Calu3 (cell line): ENCODE data around the gene APOC4. TPM values are rescaled to one million over a fixed set of nuclear protein-coding genes. Genes with fewer than 3 reads are reported as not detected.

Experiments used
- BruUV-seq: library from RNA; stranded (reverse); fragments of 400-500 nt; replicated peaks from 2 replicates; lab custom pipeline; 2021; lab: Mats Ljungman, UMichigan
- CTCF ChIA-PET: fragments of 300-600 bp; sonication (Branson Sonifier 250); formaldehyde crosslinking; loops from one replicate; lab custom pipeline; 2022; ENCODE audit warnings: antibody characterized with exemption; lab: Charles Lee
- DNase-seq: peaks from one replicate; pipeline ENCODE4 v3.0.0; 2022
- H3K27ac Mint-ChIP-seq: one replicate; pipeline ENCODE4 v1.8.0; 2022; ENCODE audit warnings: mixed read lengths; ENCODE audit not compliant: unreplicated experiment
- H3K27me3 Mint-ChIP-seq: one replicate; pipeline ENCODE4 v1.8.0; 2022; ENCODE audit warnings: mixed read lengths; ENCODE audit not compliant: unreplicated experiment
- H3K36me3 Mint-ChIP-seq: one replicate; pipeline ENCODE4 v1.8.0; 2022; ENCODE audit warnings: mild to moderate bottlenecking, moderate library complexity, mixed read lengths; ENCODE audit not compliant: insufficient read depth, unreplicated experiment
- H3K4me1 Mint-ChIP-seq: one replicate; pipeline ENCODE4 v1.8.0; 2022; ENCODE audit warnings: mild to moderate bottlenecking, low read depth, mixed read lengths; ENCODE audit not compliant: unreplicated experiment
- H3K4me3 Mint-ChIP-seq: one replicate; pipeline ENCODE4 v1.8.0; 2022; ENCODE audit warnings: mild to moderate bottlenecking, low read depth, moderate library complexity, mixed read lengths; ENCODE audit not compliant: unreplicated experiment
- H3K9me3 Mint-ChIP-seq: one replicate; pipeline ENCODE4 v1.8.0; 2022; ENCODE audit warnings: low read depth, mixed read lengths; ENCODE audit not compliant: unreplicated experiment
- intact Hi-C: fragments of 100-400 bp; cut with micrococcal nuclease; formaldehyde crosslinking; loops from one replicate; pipeline ENCODE4 v1.10.0; 2022; ENCODE audit not compliant: unreplicated experiment
- total RNA-seq: library from RNA; stranded (reverse); gene quantifications from 2 replicates; pipeline ENCODE4 v1.2.3, GENCODE V29; 2022
- TF ChIP-seq, protein P1 (sequence below): fragments of 200-600 bp; IDR thresholded peaks from one replicate; pipeline ENCODE4 v1.8.0; 2022; ENCODE audit warnings: antibody characterized with exemption; ENCODE audit not compliant: unreplicated experiment

APOC4 gene
- total RNA-seq, 1 experiment from 2014 or later: not detected

- CTCF ChIA-PET: no interaction called here
- H3K9me3 Mint-ChIP-seq: no peaks in the 10 kb centered on the region
- intact Hi-C loops: no loop called here
- no peak for DNase-seq
- TF ChIP-seq, protein P1, sequence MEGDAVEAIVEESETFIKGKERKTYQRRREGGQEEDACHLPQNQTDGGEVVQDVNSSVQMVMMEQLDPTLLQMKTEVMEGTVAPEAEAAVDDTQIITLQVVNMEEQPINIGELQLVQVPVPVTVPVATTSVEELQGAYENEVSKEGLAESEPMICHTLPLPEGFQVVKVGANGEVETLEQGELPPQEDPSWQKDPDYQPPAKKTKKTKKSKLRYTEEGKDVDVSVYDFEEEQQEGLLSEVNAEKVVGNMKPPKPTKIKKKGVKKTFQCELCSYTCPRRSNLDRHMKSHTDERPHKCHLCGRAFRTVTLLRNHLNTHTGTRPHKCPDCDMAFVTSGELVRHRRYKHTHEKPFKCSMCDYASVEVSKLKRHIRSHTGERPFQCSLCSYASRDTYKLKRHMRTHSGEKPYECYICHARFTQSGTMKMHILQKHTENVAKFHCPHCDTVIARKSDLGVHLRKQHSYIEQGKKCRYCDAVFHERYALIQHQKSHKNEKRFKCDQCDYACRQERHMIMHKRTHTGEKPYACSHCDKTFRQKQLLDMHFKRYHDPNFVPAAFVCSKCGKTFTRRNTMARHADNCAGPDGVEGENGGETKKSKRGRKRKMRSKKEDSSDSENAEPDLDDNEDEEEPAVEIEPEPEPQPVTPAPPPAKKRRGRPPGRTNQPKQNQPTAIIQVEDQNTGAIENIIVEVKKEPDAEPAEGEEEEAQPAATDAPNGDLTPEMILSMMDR: no peak
- peaks cover 8% of the 10 kb centered on the region for H3K36me3 Mint-ChIP-seq
- peaks cover 8% of the 10 kb centered on the region for H3K4me1 Mint-ChIP-seq
- H3K27me3 Mint-ChIP-seq: peaks cover 56% of the 10 kb centered on the region
- no peak overlapping the region for H3K27ac Mint-ChIP-seq
- H3K4me3 Mint-ChIP-seq: no peak overlapping the region
- BruUV-seq: no TSS peak
These were observed 11.9 kb upstream of the APOC4 start for GRCh38 chr19:44930088-44930487.

GRCh38 chr19:44931541-44931940 is 10.5 kb upstream of the APOC4 start:
- no peaks in the 10 kb centered on the region for H3K9me3 Mint-ChIP-seq
- H3K4me1 Mint-ChIP-seq: peaks cover 8% of the 10 kb centered on the region
- no peak overlapping the region for H3K27ac Mint-ChIP-seq
- no peak for DNase-seq
- no peak overlapping the region for H3K4me3 Mint-ChIP-seq
- BruUV-seq: no TSS peak
- TF ChIP-seq, protein P1: no peak
- peaks cover 45% of the 10 kb centered on the region for H3K27me3 Mint-ChIP-seq
- CTCF ChIA-PET: no interaction called here
- H3K36me3 Mint-ChIP-seq: peaks cover 8% of the 10 kb centered on the region
- intact Hi-C loops: no loop called here

DNA sequence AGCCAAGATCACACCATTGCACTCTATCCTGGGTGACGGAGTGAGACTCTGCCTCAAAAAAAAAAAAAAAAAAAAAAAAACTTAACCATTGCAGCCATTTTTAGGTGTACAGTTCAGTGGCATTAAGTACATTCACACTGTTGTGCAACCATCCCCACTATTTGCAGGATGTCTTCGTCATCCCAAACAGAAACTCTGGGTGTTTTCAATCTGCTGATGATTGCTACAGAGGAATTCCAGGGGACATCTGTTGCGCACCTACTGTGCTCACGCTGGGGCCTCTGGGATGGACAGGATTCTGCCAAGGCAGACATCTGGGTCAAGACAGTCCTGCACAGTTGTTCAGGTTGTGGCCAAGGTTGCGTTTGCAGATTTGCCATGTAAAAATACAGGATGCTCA is 2.4 kb upstream of the APOC4 start:
- H3K4me1 Mint-ChIP-seq: peaks cover 8% of the 10 kb centered on the region
- H3K27ac Mint-ChIP-seq: no peak overlapping the region
- H3K4me3 Mint-ChIP-seq: no peak overlapping the region
- CTCF ChIA-PET: no interaction called here
- DNase-seq: no peak
- H3K9me3 Mint-ChIP-seq: no peaks in the 10 kb centered on the region
- H3K27me3 Mint-ChIP-seq: peaks cover 22% of the 10 kb centered on the region
- H3K36me3 Mint-ChIP-seq: peaks cover 3% of the 10 kb centered on the region
- no TSS peak for BruUV-seq
- intact Hi-C loops: no loop called here
- TF ChIP-seq, protein P1: no peak

GRCh38 chr19:44943801-44944249 is 1.8 kb downstream of the APOC4 start:
- DNase-seq: no peak
- Mint-ChIP-seq H3K9me3 (no peaks in the 10 kb centered on the region), H3K36me3 (peaks cover 3% of the 10 kb centered on the region), H3K27ac (no peak overlapping the region), H3K4me3 (no peak overlapping the region), H3K27me3 (peaks cover 23% of the 10 kb centered on the region), H3K4me1 (peaks cover 8% of the 10 kb centered on the region)
- CTCF ChIA-PET: no interaction called here
- no TSS peak for BruUV-seq
- TF ChIP-seq, protein P1: no peak
- intact Hi-C loops: no loop called here
